Brain microvascular endothelial cell (primary cell): ENCODE results near the gene HPS1.

Experiments used
- DNase-seq: peaks from one replicate; pipeline ENCODE4 v3.0.0-alpha.2; 2020
- H3K27ac ChIP-seq: fragments of 250-450 bp; sonication (Bioruptor Pico); 2 replicates; pipeline ENCODE4 v1.5.1; 2020; ENCODE audit warnings: mild to moderate bottlenecking, moderate library complexity
- H3K27me3 ChIP-seq: fragments of 250-450 bp; sonication (Bioruptor Pico); replicated peaks from 2 replicates; pipeline ENCODE4 v1.5.1; 2020; ENCODE audit warnings: mild to moderate bottlenecking
- H3K36me3 ChIP-seq: fragments of 250-450 bp; sonication (Bioruptor Pico); replicated peaks from 2 replicates; pipeline ENCODE4 v1.5.1; 2020; ENCODE audit warnings: mild to moderate bottlenecking
- H3K4me3 ChIP-seq: 2 replicates; pipeline ENCODE4 v1.5.1; 2011; ENCODE audit warnings: low read depth, mild to moderate bottlenecking, control low read depth, low read length, moderate library complexity
- CTCF ChIP-seq: IDR thresholded peaks from 2 replicates; pipeline ENCODE4 v1.5.1; 2011; ENCODE audit warnings: low read depth, mild to moderate bottlenecking, moderate library complexity, low read length, control low read depth, inconsistent platforms; ENCODE audit errors: missing control alignments
- in situ Hi-C: cut with HindIII; loops from 2 replicates; pipeline ENCODE4 v1.10.0; 2017; ENCODE audit warnings: low sequenced_read_pairs, low pct_ligation_motif_present

Gene HPS1

GRCh38 chr10:98382691-98383101 is 64.0 kb downstream of the HPS1 start:
- H3K36me3 ChIP-seq: no peaks in the 10 kb centered on the region
- in situ Hi-C loops: no loop called here
- no peak for TF ChIP-seq CTCF
- DNase-seq: peak; percentile 6
- no peak overlapping the region for H3K4me3 ChIP-seq
- H3K27me3 ChIP-seq: no peaks in the 10 kb centered on the region
- peak overlapping the region; percentile 72 for H3K27ac ChIP-seq

GRCh38 chr10:98380493-98381339 is 66.0 kb downstream of the HPS1 start:
- TF ChIP-seq CTCF: no peak
- H3K27me3 ChIP-seq: no peaks in the 10 kb centered on the region
- DNase-seq: no peak
- H3K36me3 ChIP-seq: no peaks in the 10 kb centered on the region
- in situ Hi-C loops: no loop called here
- no peak overlapping the region for H3K27ac ChIP-seq
- no peak overlapping the region for H3K4me3 ChIP-seq

- peak; percentile 61 for DNase-seq
- Histone ChIP-seq H3K4me3 (no peak overlapping the region), H3K36me3 (no peaks in the 10 kb centered on the region), H3K27me3 (no peaks in the 10 kb centered on the region), H3K27ac (no peak overlapping the region)
- TF ChIP-seq CTCF: no peak
- in situ Hi-C loops: no loop called here
Measured at GRCh38 chr10:98378722-98379121, 68.0 kb downstream of the HPS1 start.

GRCh38 chr10:98377536-98377935 is 69.2 kb downstream of the HPS1 start:
- Histone ChIP-seq H3K4me3 (no peak overlapping the region), H3K36me3 (no peaks in the 10 kb centered on the region), H3K27me3 (no peaks in the 10 kb centered on the region), H3K27ac (no peak overlapping the region)
- no peak for TF ChIP-seq CTCF
- in situ Hi-C loops: no loop called here
- DNase-seq: no peak

GRCh38 chr10:98377001-98377400 is 69.7 kb downstream of the HPS1 start:
- Histone ChIP-seq H3K27me3 (no peaks in the 10 kb centered on the region), H3K36me3 (no peaks in the 10 kb centered on the region), H3K27ac (no peak overlapping the region), H3K4me3 (no peak overlapping the region)
- TF ChIP-seq CTCF: no peak
- in situ Hi-C loops: no loop called here
- no peak for DNase-seq

- DNase-seq: no peak
- no peak overlapping the region for H3K27ac ChIP-seq
- no peaks in the 10 kb centered on the region for H3K27me3 ChIP-seq
- in situ Hi-C loops: no loop called here
- TF ChIP-seq CTCF: no peak
- H3K36me3 ChIP-seq: no peaks in the 10 kb centered on the region
- H3K4me3 ChIP-seq: no peak overlapping the region
Measured at GRCh38 chr10:98376485-98376884, 70.2 kb downstream of the HPS1 start.
